Cardiac muscle cell (in vitro differentiated cells and primary cell): ENCODE measurements around the gene FBXL7. TPM values are rescaled to one million over a fixed set of nuclear protein-coding genes. Genes with fewer than 3 reads are reported as not detected.

Experiments
- DNase-seq, 2 donors: peaks; one replicate each; pipeline versions ENCODE4 v3.0.0 to v3.0.0-alpha.2; 2010 to 2017; ENCODE audit warnings: low read depth in 1 of 2, low spot score in 1 of 2
- H3K27ac ChIP-seq: fragments of 200-600 bp; sonication (generic); 2 replicates; pipeline ENCODE4 v1.5.1; 2016
- H3K27me3 ChIP-seq: fragments of 200-600 bp; sonication (generic); 2 replicates; pipeline ENCODE4 v1.6.0; 2016; ENCODE audit warnings: control low read depth
- H3K36me3 ChIP-seq: fragments of 200-600 bp; sonication (generic); 2 replicates; pipeline ENCODE4 v1.5.1; 2016; ENCODE audit warnings: control low read depth
- H3K4me1 ChIP-seq: fragments of 200-600 bp; sonication (generic); 2 replicates; pipeline ENCODE4 v1.8.1; 2017; ENCODE audit warnings: low read depth, mild to moderate bottlenecking, mixed run types
- H3K4me3 ChIP-seq: fragments of 200-600 bp; sonication (generic); 2 replicates; pipeline ENCODE4 v1.5.1; 2016; ENCODE audit warnings: mild to moderate bottlenecking
- H3K9me3 ChIP-seq: fragments of 200-600 bp; sonication (generic); 2 replicates; pipeline ENCODE4 v1.5.1; 2017; ENCODE audit warnings: low read depth, mild to moderate bottlenecking, control low read depth
- CTCF ChIP-seq: IDR thresholded peaks from 2 replicates; pipeline ENCODE4 v1.5.1; 2012; ENCODE audit warnings: low read depth, mild to moderate bottlenecking, low read length
- polyA plus RNA-seq: library from polyadenylated mRNA; unstranded; fragments of >200 nt; fragmentation: Nextera tagmentation; extraction: Ambion mirVana; gene quantifications from 2 replicates; pipeline ENCODE4 v1.2.1, GENCODE V29; 2016
- total RNA-seq: library from RNA; depleted of rRNA; stranded (reverse); fragments of >200 nt; gene quantifications from 2 replicates; pipeline ENCODE4 v1.2.3, GENCODE V29; 2016

The FBXL7 gene
- total and polyA plus RNA-seq, 2 experiments from 2014 or later, result 16.7 to 22.5 TPM

GRCh38 chr5:15877914-15878313 lies 377.9 kb downstream of the FBXL7 start:
- Histone ChIP-seq H3K36me3 (no peaks in the 10 kb centered on the region), H3K4me1 (peaks cover 4% of the 10 kb centered on the region), H3K4me3 (no peak overlapping the region), H3K9me3 (no peaks in the 10 kb centered on the region), H3K27ac (no peak overlapping the region), H3K27me3 (no peaks in the 10 kb centered on the region)
- TF ChIP-seq CTCF, result no peak
- peak in 1 of 2 donors; percentile 21 for DNase-seq

GRCh38 chr5:15880201-15880600 lies 380.2 kb downstream of the FBXL7 start:
- H3K4me1 ChIP-seq, result peaks cover 4% of the 10 kb centered on the region
- DNase-seq, result no peak
- no peak for TF ChIP-seq CTCF
- no peaks in the 10 kb centered on the region for H3K9me3 ChIP-seq
- no peak overlapping the region for H3K27ac ChIP-seq
- no peaks in the 10 kb centered on the region for H3K36me3 ChIP-seq
- no peak overlapping the region for H3K4me3 ChIP-seq
- H3K27me3 ChIP-seq, result no peaks in the 10 kb centered on the region

- Histone ChIP-seq H3K27ac (no peak overlapping the region), H3K27me3 (no peaks in the 10 kb centered on the region), H3K4me3 (no peak overlapping the region), H3K36me3 (no peaks in the 10 kb centered on the region), H3K9me3 (no peaks in the 10 kb centered on the region), H3K4me1 (no peaks in the 10 kb centered on the region)
- no peak for TF ChIP-seq CTCF
- peak in 1 of 2 donors; percentile 86 for DNase-seq
Measured at GRCh38 chr5:15885156-15885555, 385.2 kb downstream of the FBXL7 start.

GRCh38 chr5:15886156-15886555 lies 386.2 kb downstream of the FBXL7 start:
- Histone ChIP-seq H3K9me3 (no peaks in the 10 kb centered on the region), H3K36me3 (no peaks in the 10 kb centered on the region), H3K4me1 (no peaks in the 10 kb centered on the region), H3K27me3 (no peaks in the 10 kb centered on the region), H3K27ac (no peak overlapping the region), H3K4me3 (no peak overlapping the region)
- TF ChIP-seq CTCF, result no peak
- no peak for DNase-seq

- Histone ChIP-seq H3K4me1 (no peaks in the 10 kb centered on the region), H3K27me3 (no peaks in the 10 kb centered on the region), H3K36me3 (no peaks in the 10 kb centered on the region), H3K27ac (no peak overlapping the region), H3K9me3 (no peaks in the 10 kb centered on the region), H3K4me3 (no peak overlapping the region)
- TF ChIP-seq CTCF, result no peak
- no peak for DNase-seq
Measured at GRCh38 chr5:15887093-15887492, 387.1 kb downstream of the FBXL7 start.

- Histone ChIP-seq H3K36me3 (no peaks in the 10 kb centered on the region), H3K4me3 (no peak overlapping the region), H3K4me1 (no peaks in the 10 kb centered on the region), H3K27ac (no peak overlapping the region), H3K9me3 (no peaks in the 10 kb centered on the region), H3K27me3 (no peaks in the 10 kb centered on the region)
- no peak for TF ChIP-seq CTCF
- no peak for DNase-seq
Measured at GRCh38 chr5:15889001-15889400, 389.0 kb downstream of the FBXL7 start.
